Testis (tissue), 3 donors: ENCODE measurements around the gene ADAMTS5. TPM values are rescaled to one million over a fixed set of nuclear protein-coding genes. Genes with fewer than 3 reads are reported as not detected.

Experiments used
- DNase-seq: peaks from one replicate; pipeline ENCODE4 v3.0.0-alpha.2; 2019
- H3K27ac ChIP-seq, 2 donors: fragments of 200-600 bp; sonication (generic); one replicate each; pipeline ENCODE4 v1.5.1; 2019
- H3K27me3 ChIP-seq: fragments of 200-600 bp; sonication (generic); one replicate; pipeline ENCODE4 v1.5.1; 2019
- H3K36me3 ChIP-seq: fragments of 200-600 bp; sonication (generic); one replicate; pipeline ENCODE4 v1.5.1; 2017; ENCODE audit warnings: low read depth; ENCODE audit errors: missing control alignments
- H3K4me1 ChIP-seq: fragments of 200-600 bp; sonication (generic); one replicate; pipeline ENCODE4 v1.5.1; 2019
- H3K4me3 ChIP-seq, 2 donors: fragments of 200-600 bp; sonication (generic); one replicate each; pipeline ENCODE4 v1.5.1; 2017 to 2019
- H3K9me3 ChIP-seq: fragments of 200-600 bp; sonication (generic); one replicate; pipeline ENCODE4 v1.5.1; 2017
- POLR2A ChIP-seq: fragments of 450-650 bp; IDR thresholded peaks from one replicate; pipeline ENCODE4 v1.6.1; 2017; ENCODE audit warnings: antibody characterized with exemption, mild to moderate bottlenecking, moderate library complexity
- WGBS, 2 donors: methylation state at CpG; one replicate each; pipeline ENCODE4 v1.1.5; 2018; 5-methylcytosine and 5-hydroxymethylcytosine counted together
- intact Hi-C: fragments of 100-400 bp; cut with DNase I; formaldehyde crosslinking; loops from one replicate; pipeline ENCODE4 v1.15.1; 2023; ENCODE audit warnings: low total_unique reads
- polyA plus RNA-seq: library from polyadenylated mRNA; stranded (reverse); fragments of 350-450 nt; fragmentation: Illumina TruSeq; extraction: RNeasy Lipid Tissue Mini Kit (QIAGEN cat#74804); gene quantifications from one replicate; pipeline ENCODE4 v1.2.3, GENCODE V29; 2014; ENCODE audit warnings: low read depth, low replicate concordance; ENCODE audit not compliant: insufficient read depth
- total RNA-seq, 2 donors: library from RNA; depleted of rRNA; stranded (reverse); fragments of >200 nt; gene quantifications; one replicate each; pipeline ENCODE4 v1.2.3, GENCODE V29; 2016
- TF ChIP-seq, protein P1 (sequence below), 3 experiments: fragments of 450-650 bp in 2 of 3; fragments of 200-600 bp in 1 of 3; sonication (generic) in 1 of 3; IDR thresholded peaks; one replicate each; pipeline ENCODE4 v1.5.1; 2016 to 2019; ENCODE audit warnings: antibody characterized with exemption in 3 of 3, mild to moderate bottlenecking in 2 of 3, moderate library complexity in 1 of 3

ADAMTS5 gene
- total and polyA plus RNA-seq, 3 donors from 2014 or later = 1.9 to 3.7 (median 2.6) TPM

GRCh38 chr21:26912466-26912865 is 54.4 kb downstream of the ADAMTS5 start:
- TF ChIP-seq, protein P1, sequence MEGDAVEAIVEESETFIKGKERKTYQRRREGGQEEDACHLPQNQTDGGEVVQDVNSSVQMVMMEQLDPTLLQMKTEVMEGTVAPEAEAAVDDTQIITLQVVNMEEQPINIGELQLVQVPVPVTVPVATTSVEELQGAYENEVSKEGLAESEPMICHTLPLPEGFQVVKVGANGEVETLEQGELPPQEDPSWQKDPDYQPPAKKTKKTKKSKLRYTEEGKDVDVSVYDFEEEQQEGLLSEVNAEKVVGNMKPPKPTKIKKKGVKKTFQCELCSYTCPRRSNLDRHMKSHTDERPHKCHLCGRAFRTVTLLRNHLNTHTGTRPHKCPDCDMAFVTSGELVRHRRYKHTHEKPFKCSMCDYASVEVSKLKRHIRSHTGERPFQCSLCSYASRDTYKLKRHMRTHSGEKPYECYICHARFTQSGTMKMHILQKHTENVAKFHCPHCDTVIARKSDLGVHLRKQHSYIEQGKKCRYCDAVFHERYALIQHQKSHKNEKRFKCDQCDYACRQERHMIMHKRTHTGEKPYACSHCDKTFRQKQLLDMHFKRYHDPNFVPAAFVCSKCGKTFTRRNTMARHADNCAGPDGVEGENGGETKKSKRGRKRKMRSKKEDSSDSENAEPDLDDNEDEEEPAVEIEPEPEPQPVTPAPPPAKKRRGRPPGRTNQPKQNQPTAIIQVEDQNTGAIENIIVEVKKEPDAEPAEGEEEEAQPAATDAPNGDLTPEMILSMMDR (IDR thresholded peaks at IDR 0.05) = no peak
- TF ChIP-seq POLR2A = no peak
- no peaks in the 10 kb centered on the region for H3K36me3 ChIP-seq
- no peaks in the 10 kb centered on the region for H3K4me1 ChIP-seq
- H3K27me3 ChIP-seq = no peaks in the 10 kb centered on the region
- 69 to 76% methylated on average over 1 of the region's 1 CpG for whole genome bisulfite sequencing, 2 donors
- no peaks in the 10 kb centered on the region for H3K9me3 ChIP-seq
- no peak for DNase-seq
- H3K4me3 ChIP-seq = no peak overlapping the region
- H3K27ac ChIP-seq = no peak overlapping the region
- intact Hi-C loops = no loop called here

- no peaks in the 10 kb centered on the region for H3K27me3 ChIP-seq
- H3K4me3 ChIP-seq = no peak overlapping the region
- no peaks in the 10 kb centered on the region for H3K9me3 ChIP-seq
- no peak overlapping the region for H3K27ac ChIP-seq
- DNase-seq = no peak
- intact Hi-C loops = no loop called here
- no peaks in the 10 kb centered on the region for H3K36me3 ChIP-seq
- no peaks in the 10 kb centered on the region for H3K4me1 ChIP-seq
- WGBS, 2 donors = 78 to 80% methylated on average over 3 of the region's 3 CpGs
- TF ChIP-seq POLR2A = no peak
- TF ChIP-seq, protein P1 (IDR thresholded peaks at IDR 0.05) = no peak
Observed at GRCh38 chr21:26909972-26910371, 56.9 kb downstream of the ADAMTS5 start.

DNA sequence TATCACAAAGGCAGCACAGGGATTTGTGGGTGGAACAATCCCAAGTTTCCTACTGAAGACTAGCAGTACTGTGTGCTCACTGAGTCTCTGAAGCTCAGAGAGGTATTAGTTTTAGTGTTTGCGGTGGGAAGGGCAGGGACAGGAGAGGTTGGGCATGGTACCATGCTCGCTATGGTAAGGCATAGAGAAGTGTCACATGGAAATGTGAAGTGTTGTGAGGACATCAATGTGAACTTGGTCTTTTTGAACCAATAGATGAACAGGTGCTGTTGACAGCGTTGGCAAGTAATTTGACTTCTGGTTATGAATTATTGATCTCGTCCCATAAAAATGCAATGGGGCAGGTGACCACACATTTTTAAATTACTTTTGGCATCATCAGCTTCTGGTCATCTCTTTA is 65.9 kb downstream of the ADAMTS5 start:
- no peak for DNase-seq
- Histone ChIP-seq H3K4me1 (no peaks in the 10 kb centered on the region), H3K36me3 (no peaks in the 10 kb centered on the region), H3K27me3 (no peaks in the 10 kb centered on the region), H3K9me3 (no peaks in the 10 kb centered on the region), H3K4me3 (no peak overlapping the region), H3K27ac (no peak overlapping the region)
- TF ChIP-seq, protein P1 (IDR thresholded peaks at IDR 0.05) = no peak
- no peak for TF ChIP-seq POLR2A
- WGBS, 2 donors = 74 to 96% methylated on average over 4 of the region's 4 CpGs
- intact Hi-C loops = no loop called here

GRCh38 chr21:26892151-26892550 is 74.7 kb downstream of the ADAMTS5 start:
- no peak overlapping the region for H3K4me3 ChIP-seq
- DNase-seq = no peak
- H3K27me3 ChIP-seq = no peaks in the 10 kb centered on the region
- H3K4me1 ChIP-seq = peaks cover 4% of the 10 kb centered on the region
- H3K27ac ChIP-seq = no peak overlapping the region
- 79 to 95% methylated on average over 1 of the region's 1 CpG for WGBS, 2 donors
- TF ChIP-seq, protein P1 (IDR thresholded peaks at IDR 0.05) = no peak
- TF ChIP-seq POLR2A = no peak
- H3K9me3 ChIP-seq = no peaks in the 10 kb centered on the region
- no peaks in the 10 kb centered on the region for H3K36me3 ChIP-seq
- intact Hi-C loops = no loop called here

GRCh38 chr21:26888931-26889330 is 78.0 kb downstream of the ADAMTS5 start:
- no peak overlapping the region for H3K4me3 ChIP-seq

More at GRCh38 chr21:26888931-26889330, 78.0 kb downstream of the ADAMTS5 start:
- TF ChIP-seq, protein P1 (IDR thresholded peaks at IDR 0.05) = no peak
- no peak for TF ChIP-seq POLR2A
- WGBS, 2 donors = 59 to 70% methylated on average over 5 of the region's 5 CpGs
- Histone ChIP-seq H3K9me3 (no peaks in the 10 kb centered on the region), H3K36me3 (no peaks in the 10 kb centered on the region), H3K27ac (no peak overlapping the region), H3K4me1 (peaks cover 6% of the 10 kb centered on the region), H3K27me3 (no peaks in the 10 kb centered on the region)
- DNase-seq = no peak
- intact Hi-C loops = no loop called here
